Stimulated activated CD4-positive, alpha-beta T cell treated with anti-CD3 and anti-CD28 coated beads, Interleukin-2, amount 100 ng/mL, for 48 hours (primary cell): ENCODE data around the gene RAPGEFL1.
"Not testable (repeated sequence)": the region's sequence is repeated elsewhere in the genome, so short reads cannot be mapped to it uniquely, and the experiment has no call there.

Experiments
- DNase-seq, 2 donors: peaks; one replicate each; pipeline ENCODE4 v3.0.0-alpha.2; 2020

The RAPGEFL1 gene

DNA sequence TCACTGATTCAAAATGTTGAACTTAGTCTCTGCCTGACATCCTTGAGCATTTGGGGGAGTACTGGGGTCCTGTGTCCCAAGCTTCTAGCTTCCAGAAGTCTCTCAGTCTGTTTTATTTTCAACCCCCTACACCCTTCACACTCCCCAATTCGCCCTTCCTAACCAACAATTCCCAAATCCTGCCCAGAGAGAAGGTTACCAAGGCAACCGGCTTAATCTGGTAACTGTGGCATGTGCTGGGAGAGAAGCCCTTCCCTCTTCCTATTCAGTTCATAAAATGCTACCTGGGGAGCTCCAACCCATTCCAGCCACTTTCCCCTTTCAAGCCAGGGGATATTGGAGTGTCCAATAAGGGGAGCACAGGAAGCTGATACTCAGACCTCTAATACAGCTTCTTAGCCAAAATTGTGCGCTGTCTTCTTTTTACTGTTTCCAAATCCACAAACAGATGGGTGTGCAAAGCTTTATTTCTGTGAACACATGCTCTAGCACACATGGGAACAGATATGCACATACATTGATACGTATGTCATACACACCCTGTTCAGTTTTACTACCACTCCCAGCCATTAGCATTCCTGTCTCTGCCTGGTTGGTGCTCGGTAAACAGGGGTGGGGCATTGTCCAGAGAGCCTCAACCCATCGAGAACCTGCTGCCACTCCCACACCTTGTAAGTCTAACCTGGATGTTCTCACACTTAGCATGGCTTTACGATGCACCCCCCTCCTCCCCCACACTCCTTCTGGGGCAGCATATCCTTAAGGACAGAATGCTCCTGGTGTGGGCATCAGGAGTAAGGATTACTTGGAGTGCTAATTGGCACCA lies 1.1 kb upstream of the RAPGEFL1 start:
- no peak for DNase-seq

DNA sequence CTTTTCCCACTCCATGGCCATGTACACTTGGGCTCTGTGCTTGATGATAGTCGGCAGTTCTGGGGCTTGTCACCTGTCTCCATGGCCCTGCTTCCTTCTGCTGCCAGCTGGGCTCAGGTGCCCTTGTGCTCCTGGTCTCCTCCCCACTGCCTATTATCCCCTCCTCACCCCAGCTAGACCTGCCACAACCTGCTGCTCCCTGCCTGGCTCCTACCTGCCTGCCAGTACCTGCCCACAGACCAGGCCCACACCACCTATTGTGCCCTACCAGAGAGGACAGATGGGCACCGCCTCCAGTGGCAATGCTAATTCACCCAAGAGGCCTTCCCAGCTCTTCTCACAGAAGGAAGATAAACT lies 538 bp upstream of the RAPGEFL1 start:
- DNase-seq = no peak

DNA sequence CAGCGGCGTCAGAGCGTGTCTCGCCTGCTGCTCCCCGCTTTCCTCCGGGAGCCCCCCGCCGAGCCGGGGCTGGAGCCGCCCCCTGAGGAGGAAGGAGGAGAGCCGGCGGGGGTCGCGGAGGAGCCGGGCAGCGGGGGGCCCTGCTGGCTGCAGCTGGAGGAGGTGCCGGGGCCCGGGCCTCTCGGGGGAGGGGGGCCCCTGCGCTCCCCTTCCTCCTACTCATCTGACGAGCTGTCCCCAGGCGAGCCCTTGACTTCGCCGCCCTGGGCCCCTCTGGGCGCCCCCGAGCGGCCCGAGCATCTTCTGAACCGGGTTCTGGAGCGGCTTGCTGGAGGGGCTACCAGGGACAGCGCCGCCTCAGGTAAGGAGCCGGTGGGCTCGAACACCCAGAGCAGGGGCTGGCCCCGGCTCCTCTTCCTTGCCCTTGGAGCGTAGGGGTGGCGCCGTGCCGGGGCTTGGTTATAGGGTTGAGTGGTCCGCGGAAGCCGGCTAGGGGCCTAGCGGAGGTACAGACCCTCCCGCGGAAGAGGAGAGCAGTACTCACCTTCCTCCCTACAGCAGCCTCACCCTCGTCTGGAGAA lies 841 bp downstream of the RAPGEFL1 start:
- DNase-seq = no peak

DNA sequence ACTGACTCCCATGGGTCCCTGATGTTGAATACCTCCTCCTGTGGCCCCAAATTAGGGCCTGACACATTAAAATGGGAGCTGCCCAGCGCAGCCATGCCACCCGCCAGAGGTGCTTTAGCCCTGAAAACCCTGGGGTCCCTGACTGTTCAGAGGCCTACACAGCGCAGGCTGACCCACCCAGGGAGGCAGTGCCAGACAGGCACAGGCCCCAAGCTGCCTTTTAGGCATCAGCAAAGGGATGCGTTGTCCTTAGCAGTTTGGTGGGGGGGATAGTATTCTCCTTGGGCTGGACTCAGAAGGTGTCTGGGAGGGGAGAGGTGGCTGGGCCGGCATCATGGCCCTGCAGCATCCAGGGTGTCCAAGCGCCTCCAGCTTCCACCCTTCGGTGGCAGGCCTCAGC lies 1.4 kb downstream of the RAPGEFL1 start:
- no peak for DNase-seq

DNA sequence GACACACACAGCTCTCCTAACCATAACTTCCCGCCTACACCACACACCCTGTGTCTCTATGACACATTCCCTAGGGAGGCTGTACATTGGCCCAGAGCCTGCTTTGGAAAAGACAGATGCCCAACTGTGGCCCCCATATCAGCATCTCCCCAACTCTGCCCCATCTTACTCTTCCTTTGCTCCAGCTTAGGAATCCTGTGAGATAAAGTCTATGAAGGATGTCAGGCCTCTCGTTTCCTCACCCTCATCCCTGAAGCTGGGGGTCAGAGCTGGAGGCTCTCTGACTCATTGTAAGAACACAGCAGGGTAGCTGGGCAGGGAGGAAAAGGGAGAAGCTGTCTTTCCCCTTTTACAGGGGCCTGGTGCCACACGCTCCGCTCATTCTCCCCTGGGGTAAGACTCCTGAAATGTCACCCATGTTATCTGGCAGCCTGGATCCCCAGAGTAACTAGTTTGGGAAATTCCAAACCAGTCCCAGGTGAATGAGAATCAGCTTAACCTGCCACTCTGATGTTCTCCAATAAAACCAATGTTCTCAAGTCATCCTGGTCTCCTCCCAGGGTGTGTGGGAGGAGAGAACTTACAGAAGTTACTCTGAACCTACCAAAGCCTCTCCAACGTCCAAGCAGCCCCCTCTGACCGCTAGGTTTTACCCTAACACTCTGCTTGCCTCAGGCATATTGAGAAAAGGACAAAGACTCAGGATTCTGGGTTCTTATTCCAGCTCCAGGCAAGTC lies 2.8 kb downstream of the RAPGEFL1 start:
- no peak for DNase-seq

DNA sequence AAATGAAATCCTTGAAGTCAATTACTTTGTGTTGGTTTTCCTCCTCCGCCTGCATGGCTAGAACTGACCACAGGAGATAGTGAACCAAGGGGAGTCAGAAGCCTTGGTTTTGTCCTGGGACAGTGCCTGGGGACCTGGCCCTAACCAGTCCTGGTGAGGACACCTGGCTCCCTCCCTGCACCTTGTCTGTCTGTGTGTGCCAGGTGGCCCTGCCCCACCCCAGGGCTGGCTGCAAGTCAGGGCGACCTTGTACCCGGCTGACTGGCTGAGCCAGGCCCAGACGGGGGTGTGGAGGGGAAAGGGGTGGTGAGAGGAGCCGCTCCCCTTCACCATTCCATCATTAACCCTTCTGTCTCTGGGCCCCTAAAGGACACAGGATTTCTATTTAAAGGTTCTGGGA lies 3.4 kb downstream of the RAPGEFL1 start:
- DNase-seq = no peak

DNA sequence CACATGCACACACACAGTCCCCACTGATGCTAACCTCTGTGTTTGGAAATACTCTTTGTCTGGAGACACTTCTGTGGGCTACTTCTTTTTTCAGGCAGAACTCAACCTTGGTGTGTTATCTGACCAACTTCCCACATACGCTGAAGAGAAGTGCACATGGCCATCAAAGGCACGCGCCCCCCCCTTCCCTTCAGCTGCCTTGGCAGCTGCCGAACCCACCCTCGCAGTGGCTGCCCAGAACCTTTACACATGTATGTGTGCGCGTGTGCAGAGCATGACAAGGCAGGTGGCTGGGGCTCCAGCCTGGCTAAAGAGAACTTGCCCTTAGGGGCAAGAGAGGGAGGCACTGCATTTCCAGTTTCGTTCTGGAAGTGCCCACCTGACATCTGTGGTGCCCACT lies 3.9 kb downstream of the RAPGEFL1 start:
- no peak for DNase-seq

DNA sequence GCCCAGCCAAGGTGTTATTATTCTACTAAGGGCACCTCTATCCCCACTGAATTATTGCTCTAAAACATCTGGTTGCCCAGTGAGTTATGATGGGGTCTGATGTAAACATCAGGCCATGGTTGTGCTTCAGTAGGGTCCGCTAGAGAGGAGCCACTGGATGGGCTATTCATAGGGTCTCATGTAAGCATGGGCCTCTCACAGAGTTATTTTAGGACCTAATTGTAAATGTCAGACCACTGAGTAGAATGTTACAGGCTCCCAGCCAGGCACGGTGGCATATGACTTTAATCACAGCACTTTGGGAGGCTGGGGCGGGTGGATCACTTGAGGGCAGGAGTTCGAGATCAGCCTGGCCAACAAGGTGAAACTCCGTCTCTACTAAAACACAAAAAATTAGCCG lies 5.3 kb downstream of the RAPGEFL1 start:
- DNase-seq = no peak

DNA sequence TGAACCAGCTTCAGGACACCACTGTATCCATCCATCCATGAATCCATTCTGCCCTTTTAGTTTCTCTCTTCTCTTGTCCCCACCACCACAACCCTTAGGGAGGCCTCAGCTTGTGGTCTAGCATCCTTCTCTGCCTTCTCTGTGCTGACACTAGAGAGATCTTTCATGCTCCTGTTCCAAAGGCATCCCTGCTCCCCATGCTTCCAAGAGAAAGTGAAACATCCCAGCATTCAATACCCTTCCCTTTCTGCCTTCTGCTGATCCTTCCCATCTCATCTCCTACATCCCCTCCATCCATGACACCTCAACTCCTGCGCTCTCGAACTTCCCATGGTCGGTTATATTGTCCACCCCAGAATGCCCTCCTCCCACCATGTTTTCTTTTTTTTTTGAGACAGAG lies 10.0 kb downstream of the RAPGEFL1 start:
- no peak for DNase-seq

DNA sequence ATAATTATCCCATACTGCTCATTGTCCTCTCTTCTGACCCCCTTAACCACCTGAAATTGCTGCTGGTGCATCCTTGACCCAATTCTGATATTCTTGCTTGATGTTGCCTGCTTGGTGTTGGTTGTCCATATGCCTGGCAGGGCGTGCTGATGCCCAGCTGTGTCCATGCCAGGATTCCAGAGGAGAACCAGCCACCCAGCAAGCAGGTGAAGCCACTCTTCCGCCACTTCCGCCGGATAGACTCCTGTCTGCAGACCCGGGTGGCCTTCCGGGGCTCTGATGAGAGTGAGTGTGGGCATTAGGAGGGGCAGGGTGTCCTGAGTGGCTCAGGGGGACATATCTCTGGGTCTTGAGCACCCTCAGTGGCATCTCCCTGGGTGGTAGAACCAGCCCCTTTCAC lies 11.4 kb downstream of the RAPGEFL1 start:
- no peak for DNase-seq

DNA sequence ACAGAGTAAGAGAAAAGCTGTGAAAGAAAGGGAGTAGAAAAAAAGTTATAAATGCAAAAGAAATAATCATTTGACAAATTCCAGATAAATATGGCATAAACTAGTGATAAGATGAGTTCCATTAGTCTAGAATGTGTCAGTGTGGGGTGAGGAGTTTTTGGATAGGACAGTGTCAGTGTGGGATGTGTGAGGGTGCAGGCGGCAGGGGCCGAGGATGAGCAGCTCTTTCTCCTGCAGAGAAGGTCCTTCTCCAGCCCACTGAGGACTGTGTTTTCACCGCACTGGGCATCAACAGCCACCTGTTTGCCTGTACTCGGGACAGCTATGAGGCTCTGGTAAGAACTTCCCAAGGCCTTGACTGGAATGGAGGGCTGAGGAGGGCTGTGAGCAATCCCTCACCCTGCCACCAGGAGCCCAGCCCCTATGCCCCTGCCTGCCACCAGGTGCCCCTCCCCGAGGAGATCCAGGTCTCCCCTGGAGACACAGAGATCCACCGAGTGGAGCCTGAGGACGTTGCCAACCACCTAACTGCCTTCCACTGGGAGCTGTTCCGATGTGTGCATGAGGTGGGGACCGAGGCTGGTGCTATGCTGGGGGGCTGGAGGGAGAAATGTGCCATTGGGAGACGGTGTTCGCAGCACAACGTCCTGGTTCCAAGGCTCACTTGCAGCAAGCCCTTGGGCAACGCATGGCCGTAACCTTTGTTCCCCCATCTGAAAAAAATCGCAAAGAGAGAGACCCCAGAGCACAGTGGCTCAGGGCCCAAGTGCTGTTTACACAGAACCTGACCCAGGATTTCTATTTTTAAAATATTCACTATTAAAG lies 13.1 kb downstream of the RAPGEFL1 start:
- peak in 1 of 2 donors; percentile 23 for DNase-seq

DNA sequence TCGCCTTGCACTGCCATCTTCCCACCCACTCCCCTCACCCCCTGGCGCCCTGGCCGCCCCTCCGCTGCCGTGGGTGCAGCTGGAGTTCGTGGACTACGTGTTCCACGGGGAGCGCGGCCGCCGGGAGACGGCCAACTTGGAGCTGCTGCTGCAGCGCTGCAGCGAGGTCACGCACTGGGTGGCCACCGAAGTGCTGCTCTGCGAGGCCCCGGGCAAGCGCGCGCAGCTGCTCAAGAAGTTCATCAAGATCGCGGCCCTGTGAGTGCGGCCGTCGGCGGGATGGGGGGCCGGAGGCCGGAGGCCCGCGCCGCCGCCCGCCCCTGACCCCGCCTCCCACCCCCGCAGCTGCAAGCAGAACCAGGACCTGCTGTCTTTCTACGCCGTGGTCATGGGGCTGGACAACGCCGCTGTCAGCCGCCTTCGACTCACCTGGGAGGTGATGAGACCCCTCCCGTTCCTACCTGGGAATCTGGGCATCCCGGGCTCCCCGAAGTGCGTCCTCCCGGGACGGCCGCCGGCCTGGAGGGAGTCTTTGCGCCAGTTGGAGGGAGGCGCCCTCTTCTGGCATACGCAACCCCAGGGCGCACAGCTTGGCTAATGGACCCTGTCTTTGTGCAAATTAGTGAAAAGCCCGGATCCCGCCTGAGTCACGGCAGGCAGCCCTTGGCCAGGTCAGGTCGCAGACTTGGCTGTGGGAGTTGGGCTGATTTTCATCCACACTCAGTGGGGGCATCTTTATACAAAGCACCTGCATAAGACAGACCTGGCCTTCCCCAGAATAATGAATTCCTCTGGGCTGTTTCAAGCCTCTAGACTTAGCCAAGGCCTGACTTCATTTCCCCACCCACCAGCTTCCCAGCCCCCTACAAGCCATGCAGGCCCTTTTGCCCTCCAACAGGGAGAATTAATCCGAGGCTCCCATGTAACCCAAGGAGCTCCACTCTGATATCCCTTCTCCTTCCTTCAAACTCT lies 14.3 kb downstream of the RAPGEFL1 start:
- peak; percentile 56 to 57 for DNase-seq

DNA sequence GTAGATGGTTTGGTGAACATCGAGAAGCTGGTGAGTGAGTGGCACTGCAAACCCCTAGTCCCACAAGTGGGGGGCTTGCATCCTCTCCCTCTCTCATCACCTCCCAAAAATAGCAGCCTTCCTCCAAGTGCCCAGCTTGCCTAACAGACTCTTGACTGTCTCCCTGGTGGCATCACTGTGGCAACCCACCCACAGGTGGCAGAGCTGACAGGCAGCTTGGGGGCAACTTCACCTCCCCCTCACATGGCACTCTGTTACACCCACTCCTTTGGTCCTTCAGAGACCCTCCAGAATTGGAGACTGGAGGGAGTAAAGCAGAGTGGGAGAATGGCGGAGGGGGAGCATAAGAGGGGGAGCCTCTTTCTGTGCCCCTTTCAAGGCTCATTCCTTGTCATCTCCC lies 15.7 kb downstream of the RAPGEFL1 start:
- no peak for DNase-seq

DNA sequence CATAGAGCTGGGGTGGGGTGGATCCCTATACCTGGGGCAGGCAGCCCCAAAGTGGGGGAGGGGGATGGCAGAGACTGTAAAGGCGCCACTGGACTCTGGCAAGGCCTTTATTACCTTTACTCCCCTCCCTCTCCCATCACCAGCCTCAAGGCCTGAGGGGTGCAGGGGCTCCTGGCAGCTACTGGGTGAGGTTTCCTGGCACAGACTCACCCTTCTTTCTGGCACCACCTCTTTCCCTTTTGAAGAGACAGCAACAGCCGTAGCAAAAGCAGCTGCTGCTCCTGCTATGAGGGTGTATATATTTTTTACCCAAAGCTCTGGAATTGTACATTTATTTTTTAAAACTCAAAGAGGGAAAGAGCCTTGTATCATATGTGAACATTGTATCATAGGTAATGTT lies 17.6 kb downstream of the RAPGEFL1 start:
- no peak for DNase-seq

DNA sequence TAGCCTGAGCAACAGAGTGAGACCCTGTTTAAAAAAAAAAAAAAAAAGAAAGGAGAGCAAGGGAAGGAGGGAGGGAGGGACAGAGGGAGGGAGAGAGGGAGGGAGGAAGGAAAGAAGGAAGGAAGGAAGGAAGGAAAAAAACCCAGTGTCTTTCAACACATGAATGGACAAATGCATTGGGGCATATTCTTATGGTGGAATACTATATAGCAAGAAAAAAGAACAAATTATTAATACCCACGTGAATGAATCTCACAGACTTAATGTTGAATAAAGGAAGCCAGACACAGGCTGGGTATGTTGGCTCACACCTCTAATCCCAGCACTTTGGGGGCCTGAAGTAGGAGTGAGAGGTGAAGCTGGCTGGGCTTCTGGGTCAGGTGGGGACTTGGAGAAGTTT lies 20.3 kb downstream of the RAPGEFL1 start:
- no peak for DNase-seq

DNA sequence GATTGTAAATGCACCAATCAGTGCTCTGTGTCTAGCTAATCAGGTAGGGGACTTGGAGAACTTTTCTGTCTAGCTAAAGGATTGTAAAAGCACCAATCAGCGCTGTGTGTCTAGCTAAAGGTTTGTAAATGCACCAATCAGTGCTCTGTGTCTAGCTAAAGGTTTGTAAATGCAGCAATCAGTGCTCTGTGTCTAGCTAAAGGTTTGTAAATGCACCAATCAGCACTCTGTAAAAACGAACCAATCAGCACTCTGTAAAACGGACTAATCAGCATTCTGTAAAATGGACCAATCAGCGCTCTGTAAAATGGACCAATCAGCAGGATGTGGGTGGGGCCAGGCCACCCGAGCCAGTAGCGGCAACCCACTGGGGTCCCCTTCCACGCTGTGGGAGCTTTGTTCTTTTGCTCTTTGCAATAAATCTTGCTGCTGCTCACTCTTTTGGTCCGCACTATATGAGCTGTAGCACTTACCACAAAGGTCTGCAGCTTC lies 20.7 kb downstream of the RAPGEFL1 start:
- not testable (repeated sequence) for DNase-seq

DNA sequence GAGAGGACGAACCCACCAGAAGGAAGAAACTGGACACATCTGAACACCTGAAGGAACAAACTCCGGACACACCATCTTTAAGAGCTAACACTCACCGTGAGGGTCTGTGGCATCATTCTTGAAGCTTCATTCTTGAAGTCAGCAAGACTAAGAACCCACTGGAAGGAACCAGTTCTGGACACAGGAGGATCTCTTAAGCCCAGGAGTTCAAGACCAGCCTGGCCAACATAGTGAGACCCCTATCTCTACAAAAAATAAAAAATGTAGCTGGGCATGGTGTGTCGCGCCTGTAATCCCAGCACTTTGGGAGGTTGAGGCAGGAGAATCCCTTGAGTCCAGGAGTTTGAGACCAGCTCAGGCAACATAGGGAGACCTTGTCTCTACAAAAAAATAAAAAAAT lies 21.3 kb downstream of the RAPGEFL1 start:
- no peak for DNase-seq

DNA sequence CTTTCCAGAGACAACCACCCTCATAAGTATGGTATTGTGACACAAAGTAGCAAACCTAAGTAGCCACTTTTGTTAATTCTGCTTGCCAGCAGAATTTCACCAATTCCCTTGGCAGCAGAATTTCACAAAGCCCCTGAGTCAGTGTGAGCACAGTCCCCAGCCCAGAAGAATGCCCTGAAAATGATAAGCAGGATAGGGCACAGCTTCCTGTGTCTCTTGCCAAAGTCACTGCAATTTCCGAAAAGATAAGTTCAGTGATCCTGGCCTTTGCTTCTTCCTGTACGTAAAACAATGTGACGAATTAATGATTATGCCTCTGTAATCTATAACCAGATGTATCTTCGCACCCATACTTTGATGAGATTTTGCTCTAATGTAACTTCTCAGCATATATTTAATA lies 25.9 kb downstream of the RAPGEFL1 start:
- DNase-seq = no peak

DNA sequence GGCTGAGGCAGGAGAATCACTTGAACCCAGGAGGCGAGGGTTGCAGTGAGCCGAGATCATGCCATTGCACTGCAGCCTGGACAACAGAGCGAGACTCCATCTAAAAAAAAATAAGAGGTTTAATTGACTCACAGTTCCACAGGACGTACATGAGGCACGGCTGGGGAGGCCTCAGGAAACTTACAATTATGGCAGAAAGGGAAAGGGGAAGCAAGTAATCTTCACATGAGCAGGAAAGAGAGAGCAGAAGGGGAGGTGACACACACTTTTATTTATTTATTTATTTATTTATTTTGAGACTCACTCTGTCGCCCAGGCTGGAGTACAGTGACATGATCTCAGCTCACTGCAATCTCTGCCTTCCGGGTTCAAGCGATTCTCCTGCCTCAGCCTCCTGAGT lies 28.9 kb downstream of the RAPGEFL1 start:
- DNase-seq = not testable (repeated sequence)

DNA sequence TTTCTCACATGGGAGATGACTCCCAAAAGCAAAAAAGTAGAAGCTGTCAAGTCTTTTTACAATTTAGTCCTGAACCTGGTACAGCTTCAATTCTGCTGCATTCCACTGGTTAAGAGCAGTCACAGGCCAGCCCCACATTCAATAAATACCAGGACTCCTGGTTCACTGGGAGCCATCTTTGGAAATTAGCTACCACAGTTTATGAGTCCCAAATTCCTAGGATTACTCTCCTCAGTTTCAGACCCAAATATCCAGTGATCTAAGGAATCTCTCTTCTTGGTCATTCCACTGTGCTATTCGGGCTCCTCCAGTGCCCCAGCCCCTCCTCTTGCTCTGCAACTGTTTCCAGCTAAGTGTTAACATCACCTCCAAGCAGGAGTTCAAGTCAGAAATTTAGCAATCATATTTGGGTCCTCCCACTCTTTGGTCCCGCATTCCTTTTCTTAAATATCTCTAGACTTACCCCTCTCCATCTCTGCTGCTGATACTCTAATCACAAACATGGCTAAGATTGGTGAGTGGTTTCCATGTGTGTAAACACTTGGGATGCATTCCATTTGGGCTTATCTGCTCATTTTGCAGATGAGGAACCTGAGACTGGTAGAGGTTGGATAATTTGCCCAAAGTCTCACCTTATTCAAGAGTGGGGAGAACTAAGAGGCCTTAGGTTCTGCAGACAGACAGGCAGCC lies 32.3 kb downstream of the RAPGEFL1 start:
- DNase-seq = no peak

DNA sequence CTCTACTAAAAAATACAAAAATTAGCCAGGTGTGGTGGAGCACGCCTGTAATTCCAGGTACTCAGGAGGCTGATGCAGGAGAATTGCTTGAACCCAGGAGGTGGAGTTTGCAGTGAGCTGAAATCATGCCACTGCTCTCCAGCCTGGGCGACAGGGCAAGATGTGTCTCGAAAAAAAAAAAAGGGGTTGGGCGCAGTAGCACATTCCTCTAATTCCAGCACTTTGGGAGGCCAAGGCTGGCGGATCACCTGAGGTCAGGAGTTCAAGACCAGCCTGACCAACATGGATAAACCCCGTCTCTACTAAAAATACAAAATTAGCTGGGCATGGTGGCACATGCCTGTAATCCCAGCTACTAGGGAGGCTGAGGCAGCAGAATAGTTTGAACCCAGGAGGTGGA lies 36.6 kb downstream of the RAPGEFL1 start:
- DNase-seq = not testable (repeated sequence)
